ENCODE results near the gene BCL7B.
"Not testable (repeated sequence)": the region's sequence is repeated elsewhere in the genome, so short reads cannot be mapped to it uniquely, and the experiment has no call there.

Gene BCL7B

GRCh38 chr7:73572767-73573186, 15.3 kb upstream of the BCL7B start:
- DNase-seq (ENCODE audit: low read depth in 2 of 2): no peak

GRCh38 chr7:73570977-73571376, 13.5 kb upstream of the BCL7B start:
- no peak for DNase-seq (ENCODE audit: low read depth in 2 of 2)

GRCh38 chr7:73570521-73570920, 13.0 kb upstream of the BCL7B start:
- DNase-seq (ENCODE audit: low read depth in 2 of 2): no peak

GRCh38 chr7:73569042-73569608, 11.6 kb upstream of the BCL7B start:
- DNase-seq (ENCODE audit: low read depth in 2 of 2): no peak

GRCh38 chr7:73567846-73568685, 10.6 kb upstream of the BCL7B start:
- no peak for DNase-seq (ENCODE audit: low read depth in 2 of 2)

GRCh38 chr7:73567140-73567539, 9.7 kb upstream of the BCL7B start:
- no peak for DNase-seq (ENCODE audit: low read depth in 2 of 2)

- DNase-seq (ENCODE audit: low read depth in 2 of 2): not testable (repeated sequence)
These were observed 8.9 kb upstream of the BCL7B start for GRCh38 chr7:73566431-73566830.

- DNase-seq (ENCODE audit: low read depth in 2 of 2): no peak
These were observed 8.3 kb upstream of the BCL7B start for GRCh38 chr7:73565675-73566340.

GRCh38 chr7:73560109-73560835, 2.8 kb upstream of the BCL7B start:
- DNase-seq (ENCODE audit: low read depth in 2 of 2): no peak

GRCh38 chr7:73557108-73557396, 438 bp downstream of the BCL7B start:
- peak; percentile 80 to 88 for DNase-seq (ENCODE audit: low read depth in 2 of 2)

GRCh38 chr7:73556208-73557107, 1.0 kb downstream of the BCL7B start:
- no peak for DNase-seq (ENCODE audit: low read depth in 2 of 2)

- no peak for DNase-seq (ENCODE audit: low read depth in 2 of 2)
These were observed 2.0 kb downstream of the BCL7B start for GRCh38 chr7:73555411-73555982.

GRCh38 chr7:73550093-73550492, 7.4 kb downstream of the BCL7B start:
- DNase-seq (ENCODE audit: low read depth in 2 of 2): not testable (repeated sequence)

- DNase-seq (ENCODE audit: low read depth in 2 of 2): no peak
These were observed 8.3 kb downstream of the BCL7B start for GRCh38 chr7:73549176-73549575.

GRCh38 chr7:73547841-73548240, 9.6 kb downstream of the BCL7B start:
- no peak for DNase-seq (ENCODE audit: low read depth in 2 of 2)

GRCh38 chr7:73544678-73545077, 12.8 kb downstream of the BCL7B start:
- DNase-seq (ENCODE audit: low read depth in 2 of 2): no peak

- no peak for DNase-seq (ENCODE audit: low read depth in 2 of 2)
These were observed 15.8 kb downstream of the BCL7B start for GRCh38 chr7:73541722-73542121.

- DNase-seq (ENCODE audit: low read depth in 2 of 2): no peak
These were observed 17.8 kb downstream of the BCL7B start for GRCh38 chr7:73539709-73540108.

- not testable (repeated sequence) for DNase-seq (ENCODE audit: low read depth in 2 of 2)
These were observed 19.0 kb downstream of the BCL7B start for GRCh38 chr7:73538510-73538909.

- no peak for DNase-seq (ENCODE audit: low read depth in 2 of 2)
These were observed 20.4 kb downstream of the BCL7B start for GRCh38 chr7:73537051-73537450.

GRCh38 chr7:73536479-73536878, 21.0 kb downstream of the BCL7B start:
- DNase-seq (ENCODE audit: low read depth in 2 of 2): no peak
